Activated CD8-positive, alpha-beta memory T cell treated with anti-CD3 and anti-CD28 coated beads, Interleukin-2, amount 50 U/mL, for 1 hour (primary cell): ENCODE data around the gene GPATCH4.
"Not testable (repeated sequence)": the region's sequence is repeated elsewhere in the genome, so short reads cannot be mapped to it uniquely, and the experiment has no call there.

Experiments used
- DNase-seq: peaks from one replicate; pipeline ENCODE4 v3.0.0-alpha.2; 2020; ENCODE audit errors: extremely low read depth

Gene GPATCH4

DNA sequence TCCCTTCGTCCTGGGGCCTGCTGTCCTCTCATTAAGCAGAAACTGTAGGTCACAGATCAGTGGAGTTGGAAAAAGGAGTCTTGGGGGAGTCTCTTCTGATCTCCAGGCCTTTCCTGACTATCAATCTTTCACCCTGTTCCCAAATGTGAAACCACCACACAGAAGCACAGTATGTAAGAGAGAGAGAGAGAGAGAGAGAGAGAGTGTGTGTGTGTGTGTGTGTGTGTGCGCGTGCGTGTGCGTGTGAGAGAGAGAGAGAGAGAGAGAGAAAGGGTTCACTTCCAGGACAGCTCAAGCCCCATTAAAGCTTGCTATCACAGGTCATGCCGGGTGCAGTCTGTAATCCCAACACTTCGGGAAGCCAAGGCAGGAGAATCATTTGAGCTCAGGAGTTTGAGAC, 23.2 kb downstream of the GPATCH4 start:
- no peak for DNase-seq

DNA sequence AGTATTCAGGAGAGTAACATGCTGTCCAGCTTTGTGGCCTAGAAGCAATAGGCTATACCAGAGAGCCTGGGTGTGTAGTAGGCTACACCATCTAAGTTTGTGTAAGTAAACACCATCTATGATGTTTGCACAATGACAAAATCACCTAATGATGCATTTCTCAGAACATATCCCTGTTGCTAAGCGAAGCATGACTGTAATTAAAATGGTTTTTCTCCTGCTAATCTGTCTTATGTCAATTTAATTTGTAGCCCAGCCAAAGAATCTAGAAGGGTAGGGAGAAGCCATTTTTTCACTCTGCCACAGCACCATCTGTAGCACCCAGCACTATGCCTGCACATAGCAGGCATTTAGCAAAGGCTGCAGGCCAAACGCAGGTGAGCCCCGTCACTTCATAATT, 23.7 kb downstream of the GPATCH4 start:
- DNase-seq = no peak

DNA sequence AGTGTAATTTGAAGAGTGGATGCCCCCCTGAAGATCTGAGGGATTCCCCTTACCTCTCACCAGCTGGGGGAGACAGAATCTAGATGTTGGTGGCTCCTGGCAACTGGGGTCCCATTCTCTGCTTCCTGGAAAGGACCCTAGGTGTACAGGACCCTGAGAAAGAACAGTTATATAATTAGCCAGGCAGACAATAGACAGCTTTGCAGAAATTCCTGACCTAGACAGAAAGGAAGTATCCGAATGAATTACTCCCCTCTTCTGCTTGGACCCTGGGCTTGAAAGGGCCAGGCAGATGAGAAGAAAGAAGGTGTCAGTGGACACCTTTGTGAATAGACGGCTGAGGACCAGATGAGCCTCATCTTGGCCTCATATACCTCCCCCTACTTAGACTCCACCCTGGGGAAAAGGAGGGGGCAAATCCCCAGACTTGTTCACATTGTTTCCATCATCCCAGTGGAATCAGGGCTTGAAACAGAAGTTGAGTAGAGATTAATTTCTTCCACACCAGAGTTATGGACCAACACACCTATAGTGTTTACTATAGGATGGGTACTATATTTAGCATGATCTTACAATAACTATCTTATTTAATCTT, 27.1 kb downstream of the GPATCH4 start:
- no peak for DNase-seq

DNA sequence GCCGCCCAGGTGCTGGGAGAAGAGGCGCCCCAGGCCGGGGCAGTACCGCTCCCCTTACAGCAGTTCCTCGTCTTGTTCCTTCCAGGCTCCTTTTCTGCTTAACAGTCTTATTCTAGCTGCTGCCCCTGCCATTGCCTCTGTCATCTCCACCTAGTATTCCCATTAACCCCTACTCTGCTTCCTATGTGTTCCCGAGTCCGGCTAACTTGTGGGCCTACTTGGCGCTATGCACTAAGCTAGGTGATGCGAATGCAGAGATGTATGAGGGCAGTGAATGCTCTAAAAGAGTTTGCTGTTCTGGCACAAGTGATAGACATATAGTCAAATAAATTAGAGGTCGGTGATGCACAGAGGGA, 28.6 kb downstream of the GPATCH4 start:
- no peak for DNase-seq

DNA sequence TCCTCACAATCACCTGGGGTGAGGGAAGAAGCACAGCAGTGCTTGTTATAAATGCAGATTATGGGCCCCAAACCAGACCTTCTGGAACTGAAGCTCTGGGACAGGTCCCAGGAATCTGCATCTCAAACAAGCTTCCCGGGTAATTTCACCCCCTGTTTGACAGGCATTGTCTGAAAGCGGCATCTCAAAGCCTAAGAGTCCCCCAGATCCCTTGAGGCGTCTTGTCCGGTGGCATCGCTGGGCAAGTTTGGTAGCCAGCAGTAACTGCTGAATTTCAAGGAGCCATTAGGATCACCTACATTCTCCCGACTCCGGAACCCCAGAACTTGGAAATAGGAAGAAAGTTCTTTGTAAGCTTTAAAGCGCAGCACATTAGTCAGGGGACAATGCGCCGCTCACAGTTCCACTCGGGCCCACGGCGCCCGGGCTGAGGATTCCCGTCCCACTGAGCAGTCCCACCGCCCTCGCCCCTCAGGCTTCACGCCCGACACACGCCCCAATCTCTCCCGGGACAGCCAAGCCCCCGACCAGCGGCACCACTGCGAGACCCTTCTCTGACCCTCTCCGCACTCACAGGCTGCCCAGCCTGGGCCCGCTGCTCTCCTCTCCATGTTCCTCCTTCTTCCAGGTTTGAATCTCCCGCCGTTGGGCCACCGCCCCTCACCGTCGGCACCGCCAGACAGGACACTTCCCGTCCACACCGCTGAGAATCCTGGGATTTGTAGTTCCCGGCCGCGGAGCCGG, 29.2 kb downstream of the GPATCH4 start, which contains the start of gene IQGAP3:
TSS of gene IQGAP3 (minus strand) at position 647 of the 744 bp plus-strand sequence. CDS start at position 611, 36 bp downstream.
- DNase-seq = peak; percentile 35

DNA sequence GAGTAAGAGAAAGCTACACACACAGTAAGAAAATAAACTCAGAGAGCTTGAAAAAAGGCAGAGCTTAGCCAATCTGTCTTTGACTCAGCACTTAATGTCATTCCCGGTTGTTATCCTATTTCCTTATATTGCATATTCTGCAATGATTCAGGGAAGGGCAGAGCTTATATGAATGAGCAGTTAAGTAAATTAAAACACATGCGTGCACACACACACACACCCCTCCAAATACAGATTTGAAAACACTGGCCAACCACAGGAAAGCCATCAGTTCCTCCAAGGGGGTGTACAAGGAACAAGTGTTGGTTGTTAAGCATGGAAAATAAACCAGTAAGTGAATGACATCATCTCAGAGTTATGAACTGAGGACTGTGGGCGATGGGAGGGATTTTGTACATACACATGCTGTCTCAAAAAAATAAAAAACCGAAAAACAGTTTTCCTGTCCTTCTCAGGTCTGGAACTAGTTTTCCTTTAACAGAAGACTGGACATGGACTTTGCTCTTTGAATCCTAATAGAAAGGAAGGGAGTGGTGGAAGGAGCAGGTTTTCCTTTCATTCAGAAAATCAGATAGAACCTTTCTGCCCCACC, 29.9 kb downstream of the GPATCH4 start:
- no peak for DNase-seq

DNA sequence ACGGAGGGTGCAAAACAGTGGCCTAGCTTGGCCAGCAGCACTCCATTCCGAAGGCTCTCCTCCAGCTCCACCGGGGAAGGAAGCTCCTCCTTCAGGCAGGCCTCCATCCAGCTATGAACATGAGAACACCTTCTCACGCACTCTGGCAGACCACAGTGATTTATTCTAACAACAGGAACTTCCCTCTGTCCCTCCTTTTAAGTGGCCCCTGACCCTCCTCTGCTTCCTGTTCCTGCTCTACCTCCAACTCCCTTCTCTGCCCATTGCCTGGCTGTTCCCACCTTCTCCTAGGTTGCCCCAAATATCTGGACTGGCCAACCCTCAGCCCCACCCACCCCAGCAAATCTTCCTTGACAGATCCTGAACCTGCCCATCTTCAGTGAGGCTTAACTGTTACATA, 34.8 kb downstream of the GPATCH4 start:
- DNase-seq = no peak

DNA sequence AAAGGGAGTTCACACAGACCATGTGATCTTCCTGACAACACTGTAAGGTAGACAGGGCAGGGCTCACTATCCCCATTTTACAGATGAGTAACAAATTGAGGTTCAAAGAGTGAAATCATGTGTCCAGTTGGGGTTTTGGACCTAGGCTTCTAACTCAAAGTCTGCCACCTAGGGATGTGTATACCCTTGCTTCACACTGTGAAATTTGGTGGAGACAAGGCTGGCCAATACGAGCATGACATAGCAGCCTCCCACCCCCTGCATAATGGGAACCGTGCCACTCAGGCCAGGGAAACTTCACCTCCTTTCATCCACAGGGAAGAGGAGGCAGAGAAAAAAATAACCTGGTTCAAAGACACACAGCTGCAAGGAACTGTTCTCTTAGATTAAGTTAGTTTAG, 35.8 kb downstream of the GPATCH4 start:
- no peak for DNase-seq

DNA sequence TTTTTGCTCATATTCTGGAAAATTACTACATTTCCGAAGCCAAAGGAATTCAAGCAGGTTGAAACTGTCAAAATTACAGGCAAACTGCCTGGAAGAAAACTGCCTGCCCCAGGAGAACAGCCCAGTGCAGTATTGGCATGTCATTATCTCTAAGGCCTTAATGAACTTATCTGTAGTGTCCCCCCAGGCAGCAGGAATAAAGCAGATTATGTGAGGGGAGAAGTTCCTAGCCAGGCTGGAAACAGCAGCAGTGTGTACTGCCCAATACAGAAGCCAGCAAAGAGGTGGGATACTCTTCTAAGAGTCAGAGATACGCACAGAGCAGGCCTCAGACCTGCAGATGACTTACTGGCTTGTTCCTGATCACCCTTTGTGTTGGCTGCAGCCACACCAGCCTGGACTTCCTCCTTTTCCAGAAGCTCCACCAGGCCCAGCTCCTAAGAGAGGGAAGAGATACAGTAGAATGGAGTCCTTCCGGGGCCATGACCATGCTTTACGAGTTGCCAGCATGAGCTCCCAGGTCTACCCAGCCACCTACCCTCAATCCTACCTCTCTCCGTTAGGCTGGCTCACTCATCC, 40.6 kb downstream of the GPATCH4 start:
- DNase-seq = no peak

DNA sequence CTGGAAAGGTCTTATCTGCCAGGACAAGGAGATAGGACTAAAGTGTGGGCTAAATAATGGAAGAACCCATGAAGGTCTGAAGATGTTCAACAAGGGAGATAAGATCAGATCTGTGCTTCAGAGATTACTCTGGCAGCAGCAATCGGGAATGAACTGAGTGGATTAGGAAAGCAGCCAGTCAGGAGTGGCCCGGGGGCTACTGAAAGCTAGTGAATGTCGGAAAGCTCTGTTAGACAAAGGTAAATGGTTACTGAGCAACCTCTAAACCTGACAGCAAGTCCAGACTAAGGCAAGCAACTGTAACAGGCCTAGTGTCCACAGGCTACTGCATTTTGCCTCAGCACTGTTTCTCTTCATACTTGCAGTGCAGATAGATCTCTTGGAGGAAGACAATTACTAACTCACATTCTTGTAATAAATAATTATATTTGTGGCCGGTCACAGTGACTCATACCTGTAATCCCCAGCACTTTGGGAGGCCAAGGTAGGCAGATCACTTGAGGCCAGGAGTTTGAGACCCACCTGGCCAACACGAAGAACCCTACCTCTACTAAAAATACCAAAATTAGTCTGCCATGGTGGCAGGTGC, 41.4 kb downstream of the GPATCH4 start:
- DNase-seq = no peak

DNA sequence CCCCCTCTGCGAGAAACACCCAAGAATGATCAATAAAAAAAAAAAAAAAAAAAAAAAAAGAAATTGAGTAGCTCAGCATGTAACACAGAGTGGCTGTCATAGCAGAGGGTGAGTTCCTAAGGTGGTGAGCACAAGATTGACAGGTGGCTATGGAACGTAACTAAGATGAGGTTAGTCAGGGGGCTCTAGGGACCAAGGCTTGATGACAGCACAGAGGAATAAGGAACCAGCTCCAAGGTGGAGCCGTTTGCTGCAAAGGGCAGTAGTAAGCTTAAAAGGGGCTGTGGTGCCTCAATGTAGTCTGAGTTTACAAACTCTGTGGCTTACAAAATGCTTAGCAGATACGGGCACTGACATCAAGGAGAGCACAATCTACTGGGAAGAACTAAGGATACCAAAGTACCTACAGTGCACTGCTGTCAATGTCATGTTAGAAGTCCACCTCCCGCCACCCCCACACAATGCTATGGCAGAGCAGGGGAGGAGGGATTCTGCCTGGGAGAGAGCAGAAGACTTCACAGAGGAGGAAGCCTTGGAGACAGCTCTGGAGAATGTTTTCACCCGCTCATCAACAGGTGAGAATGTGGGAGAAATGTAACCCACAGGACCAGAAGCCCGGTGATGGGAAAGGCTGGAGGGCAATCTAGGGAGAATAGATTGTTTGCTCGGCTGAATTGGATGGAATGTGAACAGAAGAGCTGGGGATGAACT, 42.0 kb downstream of the GPATCH4 start:
- no peak for DNase-seq

DNA sequence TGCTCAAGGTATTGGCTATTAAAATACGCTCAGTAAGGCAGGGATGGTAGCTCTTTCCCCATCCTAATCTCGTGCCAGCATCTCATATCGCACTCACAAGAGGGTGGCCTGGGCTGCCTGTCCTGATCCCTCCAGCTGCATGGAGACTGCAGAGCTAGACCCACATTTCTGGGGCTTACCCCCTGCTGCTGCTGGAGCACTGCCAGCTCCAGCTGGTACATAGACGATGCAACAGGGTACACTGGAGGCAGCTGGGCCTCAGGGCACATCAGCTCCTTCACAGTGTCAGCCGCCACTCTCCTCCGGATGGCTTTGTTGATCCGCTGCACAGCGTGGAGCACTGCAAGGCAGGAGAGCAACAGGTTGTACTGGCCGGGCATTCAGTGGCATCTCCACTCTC, 44.9 kb downstream of the GPATCH4 start:
- DNase-seq = no peak

DNA sequence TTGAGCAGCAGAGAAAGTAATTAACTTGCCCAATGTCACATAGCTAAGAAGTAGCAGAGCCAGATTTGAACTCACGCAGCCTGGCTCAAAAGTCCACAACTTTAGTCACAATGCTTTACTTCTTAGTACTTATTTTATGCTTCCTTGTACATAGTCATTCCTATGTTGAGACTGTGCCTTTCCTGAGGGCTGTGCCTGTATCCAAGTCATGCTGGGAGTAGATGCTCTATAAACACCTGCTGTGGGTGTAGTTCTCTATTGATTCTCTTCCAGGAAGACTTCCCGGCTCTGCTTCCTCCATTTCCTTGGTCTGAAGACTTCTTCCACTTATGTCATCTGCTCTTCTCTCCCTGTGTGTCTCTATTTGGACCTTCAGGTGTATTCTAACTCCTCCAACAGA, 45.6 kb downstream of the GPATCH4 start:
- DNase-seq = no peak

DNA sequence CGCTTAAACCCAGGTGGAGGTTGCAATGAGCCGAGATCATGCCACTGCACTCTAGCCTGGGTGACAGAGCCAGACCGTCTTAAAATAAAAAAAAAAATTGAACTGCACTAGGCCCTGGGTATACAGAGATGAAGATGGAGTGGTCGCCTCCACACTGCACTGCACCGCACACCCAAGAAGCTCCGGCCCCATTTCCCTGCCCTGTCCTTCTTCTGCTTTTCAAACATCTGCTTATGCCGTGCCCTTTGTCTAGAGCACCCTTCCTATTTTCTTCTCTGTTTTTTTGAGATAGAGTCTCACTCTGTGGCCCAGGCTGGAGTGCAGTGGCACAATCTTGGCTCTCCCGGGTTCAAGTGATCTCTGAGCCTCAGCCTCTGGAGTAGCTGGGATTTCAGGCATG, 46.3 kb downstream of the GPATCH4 start:
- no peak for DNase-seq

DNA sequence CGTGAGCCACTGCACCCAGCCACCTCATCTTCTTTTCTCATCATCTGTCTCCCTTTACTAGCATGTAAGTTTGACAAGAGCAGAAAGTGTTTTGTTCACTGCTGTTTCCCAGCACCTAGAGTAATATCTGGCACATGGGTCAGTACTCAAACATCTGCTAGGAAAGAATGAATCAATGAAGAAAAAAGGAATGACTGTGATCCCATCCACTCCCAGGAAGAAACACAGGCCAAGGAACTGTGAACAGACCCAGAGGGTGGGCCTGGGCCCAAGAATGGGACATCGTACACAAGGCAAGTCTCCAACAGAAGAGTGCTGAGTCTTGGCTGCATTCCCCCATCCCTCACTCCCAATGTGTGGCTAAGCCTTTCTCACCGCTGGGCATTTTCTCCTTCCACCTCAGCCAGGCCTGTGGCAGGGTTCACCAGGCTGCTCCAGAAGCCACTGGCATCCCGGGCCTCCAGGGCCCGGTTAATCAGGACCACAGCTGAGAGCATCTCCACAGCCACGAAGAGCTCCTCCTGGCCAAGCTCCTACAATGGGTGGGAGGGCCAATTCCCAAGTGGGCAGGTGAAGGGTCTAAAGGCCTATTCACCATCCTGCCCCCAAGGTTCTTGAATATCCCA, 47.3 kb downstream of the GPATCH4 start:
- DNase-seq = no peak

DNA sequence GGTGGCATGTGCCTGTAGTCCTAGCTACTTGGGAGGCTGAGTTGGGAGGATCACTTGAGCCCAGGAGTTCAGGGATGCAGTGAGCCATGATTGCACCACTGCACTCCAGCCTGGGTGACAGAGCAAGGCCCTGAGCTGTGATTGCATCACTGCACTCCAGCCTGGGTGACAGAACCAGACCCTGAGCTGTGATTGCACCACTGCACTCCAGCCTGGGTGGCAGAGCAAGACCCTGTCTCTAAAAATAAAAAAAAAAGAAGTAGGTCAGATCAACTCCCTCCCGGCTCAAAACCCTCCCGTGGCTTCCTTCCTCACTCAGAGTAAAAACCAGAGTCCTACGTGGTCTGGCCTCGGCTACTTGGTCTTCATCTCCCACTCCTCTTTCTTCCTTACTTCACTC, 48.3 kb downstream of the GPATCH4 start:
- not testable (repeated sequence) for DNase-seq

DNA sequence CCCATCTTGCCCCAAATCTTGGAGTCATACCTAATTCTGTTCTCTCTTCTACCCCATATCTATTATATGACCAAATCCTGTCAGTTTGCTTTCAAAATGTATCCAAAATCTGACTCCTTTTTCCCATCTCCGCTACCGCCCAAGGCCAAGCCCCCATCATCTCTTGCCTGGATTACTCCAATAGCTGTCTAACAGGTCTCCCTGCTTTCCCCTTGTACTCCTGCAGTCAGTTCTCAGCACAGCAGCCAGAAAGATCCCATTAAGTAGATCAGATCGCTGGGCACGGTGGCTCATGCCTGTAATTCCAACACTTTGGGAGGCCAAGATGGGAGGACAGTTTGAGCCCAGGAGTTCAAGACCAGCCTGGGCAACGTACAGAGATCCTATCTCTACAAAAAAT, 48.8 kb downstream of the GPATCH4 start:
- no peak for DNase-seq

DNA sequence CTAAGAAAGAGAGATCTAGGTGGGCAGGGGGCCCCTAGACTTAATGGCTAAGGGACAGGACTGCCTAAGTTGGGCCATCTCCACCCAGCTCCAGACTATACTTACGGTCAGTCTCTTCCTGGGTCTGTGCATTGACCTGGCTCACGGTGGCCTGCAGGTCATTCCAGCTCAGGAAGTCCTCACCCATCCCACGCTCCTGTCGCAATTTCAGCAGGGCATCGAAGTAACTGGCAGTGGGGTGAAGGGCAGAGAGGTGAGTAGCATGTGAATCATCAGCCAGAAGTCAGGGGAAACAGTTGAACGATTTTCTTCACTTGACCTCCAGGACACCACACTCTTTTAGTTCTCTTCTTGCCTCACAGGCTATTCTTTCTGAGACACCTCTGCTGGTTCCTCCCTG, 49.4 kb downstream of the GPATCH4 start:
- no peak for DNase-seq

DNA sequence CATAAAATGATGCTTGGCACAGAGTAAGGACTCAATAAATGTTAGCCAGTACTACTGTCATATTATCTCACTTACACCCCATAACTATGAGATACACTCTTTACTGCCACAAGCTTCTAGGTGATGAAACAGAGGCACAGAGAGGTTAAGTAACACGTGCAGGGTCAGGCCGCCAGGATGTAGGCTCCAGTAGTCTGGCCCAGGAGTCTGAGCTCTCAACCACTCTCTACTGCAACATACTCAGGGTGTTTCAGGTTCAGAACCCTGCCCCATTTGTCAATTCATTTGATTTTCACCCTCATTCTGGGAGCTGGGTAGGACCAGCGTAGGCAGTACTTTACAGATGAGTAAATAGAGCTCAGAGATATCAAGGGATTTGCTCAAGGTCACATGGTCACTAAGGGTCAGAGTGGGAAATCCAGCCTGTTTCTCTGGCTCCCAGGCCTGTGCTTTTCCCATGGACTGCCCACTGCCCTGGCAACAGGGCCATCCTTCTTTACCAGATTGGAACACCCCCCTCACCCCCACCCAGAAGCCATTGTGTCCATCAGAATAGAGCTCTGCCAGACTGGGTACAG, 50.1 kb downstream of the GPATCH4 start:
- DNase-seq = no peak

DNA sequence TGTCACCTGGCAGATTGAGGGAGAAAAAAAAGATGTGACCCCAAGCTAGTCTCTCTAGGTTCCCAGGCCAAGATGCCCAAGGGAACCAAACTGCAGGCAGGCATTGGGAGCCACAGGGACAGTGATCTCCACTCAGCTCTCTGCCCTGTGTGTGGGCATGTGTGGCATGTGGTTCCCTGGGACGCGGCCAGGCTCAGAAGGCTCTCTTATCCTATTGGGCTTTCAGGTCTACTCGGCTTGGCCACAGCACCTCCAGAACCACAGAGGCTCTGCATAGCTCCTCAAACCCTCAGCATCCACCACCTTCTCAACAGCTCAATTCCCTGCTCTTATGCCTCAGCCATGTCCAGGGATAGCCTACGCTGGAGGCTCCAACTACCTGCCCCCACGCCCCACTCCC, 50.9 kb downstream of the GPATCH4 start:
- DNase-seq = no peak

DNA sequence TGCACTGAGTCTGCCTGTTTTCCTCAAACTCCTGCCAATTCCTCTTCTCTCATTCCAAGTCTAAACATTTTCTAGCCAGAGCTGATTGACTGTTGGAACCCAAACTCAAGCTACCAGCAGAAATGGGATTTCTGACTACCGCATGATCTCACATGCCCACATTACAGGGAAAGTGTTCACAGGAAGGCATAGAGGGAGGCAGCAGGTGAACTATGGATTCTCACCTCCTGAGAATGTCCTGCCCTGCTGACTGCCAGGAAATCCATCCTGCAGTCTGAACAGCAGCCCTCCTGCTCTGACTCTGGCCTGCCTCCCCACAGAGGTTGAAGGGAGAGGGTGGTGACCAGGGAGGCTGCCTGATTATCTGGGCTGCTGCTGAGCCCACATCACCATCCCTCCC, 51.4 kb downstream of the GPATCH4 start:
- no peak for DNase-seq
